SK-N-SH (cell line): ENCODE measurements around the gene C9orf85. TPM values are rescaled to one million over a fixed set of nuclear protein-coding genes. Genes with fewer than 3 reads are reported as not detected.

Source experiments
- CTCF ChIA-PET: fragments of 300-600, 350-600 bp; formaldehyde crosslinking; extraction: SDS; loops from one replicate; lab custom pipeline; 2021; lab: Yijun Ruan, JAX
- POLR2A ChIA-PET: fragments of 350-600 bp; sonication (Branson Sonifier 250); formaldehyde crosslinking; extraction: SDS; loops from one replicate; lab custom pipeline; 2020; ENCODE audit warnings: antibody characterized with exemption, inconsistent platforms; lab: Yijun Ruan, JAX
- DNase-seq: peaks from one replicate; pipeline ENCODE4 v3.0.0; 2012
- H2AFZ ChIP-seq: fragments of 200-600 bp; sonication (generic); 2 replicates; pipeline ENCODE4 v1.8.1; 2016; ENCODE audit warnings: antibody characterized with exemption, mild to moderate bottlenecking, low read depth
- H3F3A ChIP-seq: fragments of 200-600 bp; sonication (generic); replicated peaks from 2 replicates; pipeline ENCODE3; 2016; ENCODE audit warnings: antibody characterized with exemption, mild to moderate bottlenecking; ENCODE audit not compliant: insufficient read depth
- H3K27ac ChIP-seq, 2 experiments: fragments of 200-500 bp in 1 of 2; fragments of 200-600 bp in 1 of 2; sonication (Bioruptor generic) in 1 of 2; sonication (generic), shearing (Covaris generic) in 1 of 2; 2 replicates each; pipeline versions ENCODE4 v1.5.1 to v1.6.1; 2014 to 2016; ENCODE audit warnings: low read depth in 2 of 2, inconsistent platforms in 1 of 2, low read length in 1 of 2, mild to moderate bottlenecking in 1 of 2, mixed read lengths in 1 of 2
- H3K27me3 ChIP-seq: fragments of 200-600 bp; sonication (generic), shearing (Covaris generic); 2 replicates; pipeline ENCODE4 v1.6.1; 2016; ENCODE audit warnings: mixed run types; ENCODE audit not compliant: insufficient read depth
- H3K36me3 ChIP-seq, 2 experiments: fragments of 200-500 bp in 1 of 2; fragments of 200-600 bp in 1 of 2; sonication (Bioruptor generic) in 1 of 2; sonication (generic) in 1 of 2; replicated peaks in 1 of 2; 2 replicates each; pipeline versions ENCODE3 to v1.5.1; 2014 to 2016; ENCODE audit warnings: low read length in 1 of 2, mild to moderate bottlenecking in 1 of 2; ENCODE audit not compliant: insufficient read depth in 2 of 2, control insufficient read depth in 1 of 2
- H3K4me1 ChIP-seq, 2 experiments: fragments of 200-500 bp in 1 of 2; fragments of 200-600 bp in 1 of 2; sonication (Bioruptor generic) in 1 of 2; sonication (generic), shearing (Covaris generic) in 1 of 2; 2 replicates each; pipeline versions ENCODE4 v1.5.1 to v1.6.1; 2014 to 2016; ENCODE audit warnings: low read depth in 1 of 2, low read length in 1 of 2, mixed run types in 1 of 2; ENCODE audit not compliant: insufficient read depth in 2 of 2, control insufficient read depth in 1 of 2
- H3K4me2 ChIP-seq: fragments of 200-600 bp; sonication (generic), shearing (Covaris generic); 2 replicates; pipeline ENCODE4 v1.6.1; 2017; ENCODE audit warnings: mixed run types
- H3K4me3 ChIP-seq, 2 experiments: fragments of 200-500 bp in 1 of 2; fragments of 200-600 bp in 1 of 2; sonication (Bioruptor generic) in 1 of 2; sonication (generic), shearing (Covaris generic) in 1 of 2; 2 replicates each; pipeline versions ENCODE4 v1.5.1 to v1.8.1; 2014 to 2016; ENCODE audit warnings: low read depth in 2 of 2, inconsistent platforms in 1 of 2, low read length in 1 of 2, mild to moderate bottlenecking in 1 of 2, mixed read lengths in 1 of 2, moderate library complexity in 1 of 2
- H3K79me2 ChIP-seq: fragments of 200-600 bp; sonication (generic); 2 replicates; pipeline ENCODE4 v1.8.1; 2017; ENCODE audit warnings: mild to moderate bottlenecking; ENCODE audit not compliant: insufficient read depth
- H3K9ac ChIP-seq: fragments of 200-600 bp; sonication (generic); 2 replicates; pipeline ENCODE4 v1.6.1; 2017; ENCODE audit warnings: mixed run types
- H3K9me2 ChIP-seq: fragments of 200-600 bp; sonication (generic); 2 replicates; pipeline ENCODE4 v1.6.1; 2017; ENCODE audit warnings: mixed run types
- H3K9me3 ChIP-seq: fragments of 200-600 bp; sonication (generic); 2 replicates; pipeline ENCODE4 v1.6.1; 2017; ENCODE audit warnings: mixed run types, mild to moderate bottlenecking, moderate library complexity
- H4K20me1 ChIP-seq: fragments of 200-600 bp; sonication (generic); 2 replicates; pipeline ENCODE4 v1.6.1; 2017; ENCODE audit warnings: mild to moderate bottlenecking, mixed run types; ENCODE audit not compliant: insufficient read depth
- CHD2 ChIP-seq: fragments of 150-350 bp; IDR thresholded peaks from 2 replicates; pipeline ENCODE4 v1.6.1; 2018; ENCODE audit warnings: low read length; ENCODE audit not compliant: partially characterized antibody
- EZH2phosphoT487 ChIP-seq: fragments of 200-600 bp; sonication (generic); IDR thresholded peaks from 2 replicates; pipeline ENCODE4 v1.6.1; 2017; ENCODE audit warnings: low read depth, mixed run types, mild to moderate bottlenecking, antibody characterized with exemption, moderate library complexity, borderline replicate concordance
- FOSL2 ChIP-seq: IDR thresholded peaks from 2 replicates; pipeline ENCODE4 v1.4.0; 2012; ENCODE audit warnings: low read depth, mild to moderate bottlenecking, moderate library complexity, borderline replicate concordance
- FOXM1 ChIP-seq: IDR thresholded peaks from 2 replicates; pipeline ENCODE4 v1.4.0; 2012; ENCODE audit warnings: low read depth, mild to moderate bottlenecking
- GABPA ChIP-seq: IDR thresholded peaks from 2 replicates; pipeline ENCODE4 v1.4.0; 2012; ENCODE audit warnings: low read depth, mild to moderate bottlenecking
- IRF3 ChIP-seq: fragments of 150-350 bp; IDR thresholded peaks from 2 replicates; pipeline ENCODE4 v1.6.1; 2016; ENCODE audit warnings: mild to moderate bottlenecking, low read depth, low read length
- MEF2A ChIP-seq: IDR thresholded peaks from 2 replicates; pipeline ENCODE4 v1.4.0; 2012; ENCODE audit warnings: low read depth, borderline replicate concordance
- MXI1 ChIP-seq: IDR thresholded peaks from 2 replicates; pipeline ENCODE4 v1.6.1; 2012; ENCODE audit warnings: mild to moderate bottlenecking, low read depth, low read length, improper control_type of control experiment
- NFIC ChIP-seq: IDR thresholded peaks from 2 replicates; pipeline ENCODE4 v1.4.0; 2012; ENCODE audit warnings: borderline replicate concordance
- PBX3 ChIP-seq: IDR thresholded peaks from 2 replicates; pipeline ENCODE4; 2012
- POLR2AphosphoS5 ChIP-seq: IDR thresholded peaks from 2 replicates; pipeline ENCODE4 v1.6.1; 2012; ENCODE audit warnings: low read depth, low read length
- RCOR1 ChIP-seq: fragments of 150-350 bp; IDR thresholded peaks from 2 replicates; pipeline ENCODE4 v1.6.1; 2017; ENCODE audit warnings: antibody characterized with exemption, low read length
- RFX5 ChIP-seq: IDR thresholded peaks from 2 replicates; pipeline ENCODE4 v1.6.1; 2012; ENCODE audit warnings: mild to moderate bottlenecking, improper control_type of control experiment, low read length
- RXRA ChIP-seq: IDR thresholded peaks from 2 replicates; pipeline ENCODE4 v1.4.0; 2012; ENCODE audit warnings: low read depth, mild to moderate bottlenecking, borderline replicate concordance
- SIN3A ChIP-seq: IDR thresholded peaks from 2 replicates; pipeline ENCODE4 v1.6.1; 2012; ENCODE audit warnings: low read depth, mild to moderate bottlenecking, low read length, moderate library complexity, borderline replicate concordance
- SMC3 ChIP-seq: IDR thresholded peaks from 2 replicates; pipeline ENCODE4 v1.6.1; 2012; ENCODE audit warnings: low read depth, low read length, improper control_type of control experiment
- TAF1 ChIP-seq: IDR thresholded peaks from 2 replicates; pipeline ENCODE4 v1.6.1; 2012; ENCODE audit warnings: low read depth, mild to moderate bottlenecking, low read length, moderate library complexity, borderline replicate concordance
- TEAD4 ChIP-seq: IDR thresholded peaks from 2 replicates; pipeline ENCODE4 v1.4.0; 2012; ENCODE audit warnings: mild to moderate bottlenecking, borderline replicate concordance; ENCODE audit not compliant: insufficient read depth
- USF1 ChIP-seq: IDR thresholded peaks from 2 replicates; pipeline ENCODE4 v1.4.0; 2012; ENCODE audit warnings: low read depth, borderline replicate concordance
- WGBS: methylation state at CpG from one replicate; pipeline ENCODE4 v1.1.6; 2017; ENCODE audit warnings: low lambda C conversion rate; 5-methylcytosine and 5-hydroxymethylcytosine counted together
- polyA plus RNA-seq, 3 experiments: library from polyadenylated mRNA; depleted of rRNA; stranded (reverse); fragments of >200 nt; gene quantifications; 2 replicates each; pipeline ENCODE4 v1.2.3, GENCODE V29; 2012
- TF ChIP-seq, protein P1 (sequence below): fragments of 150-350 bp; IDR thresholded peaks from 2 replicates; pipeline ENCODE4 v1.6.1; 2017; ENCODE audit warnings: antibody characterized with exemption, low read length, low read depth, borderline replicate concordance

Gene C9orf85
- polyA plus RNA-seq, 1 of the 3 experiments (the other 2 are of a cell fraction): 11.1 TPM

DNA sequence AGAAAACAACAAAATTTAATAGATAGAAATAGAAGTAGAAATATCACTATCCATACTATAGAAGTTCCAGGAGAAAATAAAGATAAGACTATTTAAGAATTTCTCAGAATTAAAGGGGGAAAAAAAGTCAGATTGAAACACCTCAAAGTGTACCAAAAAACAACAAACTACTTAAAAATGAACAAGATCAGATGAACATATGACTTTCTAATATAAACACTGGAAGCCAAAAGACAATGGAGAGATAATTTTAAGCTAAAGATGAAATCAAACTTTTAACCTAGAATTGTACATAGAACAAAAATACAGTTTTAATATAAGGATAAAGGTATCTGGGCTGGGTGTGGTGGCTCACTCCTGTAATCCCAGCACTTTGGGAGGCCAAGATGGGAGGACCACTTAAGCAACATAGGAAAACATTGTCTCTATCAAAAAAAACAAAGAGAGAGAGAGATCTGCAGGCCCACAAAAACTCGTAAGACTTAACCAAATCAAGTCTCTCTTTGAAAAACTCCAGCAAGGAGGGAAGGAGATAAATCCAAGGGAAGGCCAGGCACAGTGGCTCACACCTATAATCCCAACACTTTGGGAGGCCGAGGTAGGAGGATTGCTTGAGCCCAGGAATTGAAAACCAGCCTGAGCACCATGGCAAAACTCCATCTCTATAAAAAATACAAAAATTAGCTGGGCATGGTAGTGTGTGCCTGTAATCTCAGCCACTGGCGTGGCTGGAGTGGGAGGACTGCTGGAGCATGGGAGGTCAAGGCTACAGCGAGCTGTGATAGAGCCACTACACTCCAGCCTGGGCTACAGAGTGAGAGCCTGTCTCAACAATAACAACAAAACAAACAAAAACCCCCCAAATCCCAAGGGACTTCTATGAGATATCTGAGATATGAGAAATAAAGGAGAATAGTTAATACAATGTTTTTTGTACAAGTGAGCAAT lies 32.8 kb upstream of the C9orf85 start:
- CTCF ChIA-PET: interaction anchor here (0.6 to 1.2 kb wide), 3 partner anchors 11 to 59 kb away, joined by 3 read pairs; no protein-coding TSS in a partner anchor
- no peak for DNase-seq
- POLR2A ChIA-PET: no interaction called here
- no peaks in the 10 kb centered on the region for H3K27me3 ChIP-seq
- H3K4me3 ChIP-seq: no peak overlapping the region
- H3K36me3 ChIP-seq: peaks cover 8 to 11% of the 10 kb centered on the region in 2 experiments
- no peaks in the 10 kb centered on the region for H3K4me1 ChIP-seq
- WGBS: 78% methylated on average over 4 of the region's 4 CpGs
- H3K9me3 ChIP-seq: peaks cover 17% of the 10 kb centered on the region
- no peaks in the 10 kb centered on the region for H3F3A ChIP-seq
- TF ChIP-seq RCOR1 (no peak), TEAD4 (no peak), CHD2 (no peak), EZH2phosphoT487 (no peak), NFIC (no peak), FOSL2 (no peak), RFX5 (no peak), POLR2AphosphoS5 (no peak), SMC3 (no peak), MXI1 (no peak), MEF2A (no peak), TAF1 (no peak), USF1 (no peak), IRF3 (no peak), RXRA (no peak), SIN3A (no peak), PBX3 (no peak), GABPA (no peak), FOXM1 (no peak)
- TF ChIP-seq, protein P1, sequence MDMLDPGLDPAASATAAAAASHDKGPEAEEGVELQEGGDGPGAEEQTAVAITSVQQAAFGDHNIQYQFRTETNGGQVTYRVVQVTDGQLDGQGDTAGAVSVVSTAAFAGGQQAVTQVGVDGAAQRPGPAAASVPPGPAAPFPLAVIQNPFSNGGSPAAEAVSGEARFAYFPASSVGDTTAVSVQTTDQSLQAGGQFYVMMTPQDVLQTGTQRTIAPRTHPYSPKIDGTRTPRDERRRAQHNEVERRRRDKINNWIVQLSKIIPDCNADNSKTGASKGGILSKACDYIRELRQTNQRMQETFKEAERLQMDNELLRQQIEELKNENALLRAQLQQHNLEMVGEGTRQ: no peak
- H3K4me2 ChIP-seq: no peak overlapping the region
- H3K9ac ChIP-seq: no peak overlapping the region
- no peak overlapping the region for H2AFZ ChIP-seq
- no peaks in the 10 kb centered on the region for H3K9me2 ChIP-seq
- H3K27ac ChIP-seq: no peak overlapping the region
- H3K79me2 ChIP-seq: peaks cover 96% of the 10 kb centered on the region
- no peaks in the 10 kb centered on the region for H4K20me1 ChIP-seq
